ENCODE measurements around the gene FAM174B.

The FAM174B gene

GRCh38 chr15:92655178-92655995, at the start of gene FAM174B:
Gene FAM174B, minus strand, starts transcription at chr15:92655775.
- peak in 19 of 58 donors; percentile 11 to 55 (median 27) for DNase-seq

- no peak for DNase-seq
Measured at GRCh38 chr15:92696096-92696495, 40.5 kb upstream of the FAM174B start.

- peak in 10 of 58 donors; percentile 3 to 16 (median 8) for DNase-seq
Measured at GRCh38 chr15:92693691-92694331, 38.2 kb upstream of the FAM174B start.

- DNase-seq, result no peak
Measured at GRCh38 chr15:92690395-92690794, 34.8 kb upstream of the FAM174B start.

- DNase-seq, result no peak
Measured at GRCh38 chr15:92687746-92688145, 32.2 kb upstream of the FAM174B start.

- DNase-seq, result no peak
Measured at GRCh38 chr15:92687195-92687602, 31.6 kb upstream of the FAM174B start.

GRCh38 chr15:92683511-92683834, 27.9 kb upstream of the FAM174B start:
- peak in 33 of 58 donors; percentile 4 to 72 (median 18) for DNase-seq

- DNase-seq, result no peak
Measured at GRCh38 chr15:92682741-92683510, 27.4 kb upstream of the FAM174B start.

- DNase-seq, result no peak
Measured at GRCh38 chr15:92681141-92681631, 25.6 kb upstream of the FAM174B start.

GRCh38 chr15:92677999-92678398, 22.4 kb upstream of the FAM174B start:
- no peak for DNase-seq

- no peak for DNase-seq
Measured at GRCh38 chr15:92676561-92676960, 21.0 kb upstream of the FAM174B start.

GRCh38 chr15:92675485-92675884, 19.9 kb upstream of the FAM174B start:
- DNase-seq, result no peak

- DNase-seq, result no peak
Measured at GRCh38 chr15:92674347-92674746, 18.8 kb upstream of the FAM174B start.

- no peak for DNase-seq
Measured at GRCh38 chr15:92672102-92672501, 16.5 kb upstream of the FAM174B start.

- DNase-seq, result no peak
Measured at GRCh38 chr15:92671406-92671805, 15.8 kb upstream of the FAM174B start.

GRCh38 chr15:92670621-92671020, 15.0 kb upstream of the FAM174B start:
- DNase-seq, result no peak

GRCh38 chr15:92669432-92669831, 13.9 kb upstream of the FAM174B start:
- DNase-seq, result no peak

- no peak for DNase-seq
Measured at GRCh38 chr15:92668620-92669019, 13.0 kb upstream of the FAM174B start.

- no peak for DNase-seq
Measured at GRCh38 chr15:92667970-92668485, 12.5 kb upstream of the FAM174B start.

GRCh38 chr15:92667287-92667904, 11.8 kb upstream of the FAM174B start:
- no peak for DNase-seq

GRCh38 chr15:92666780-92667179, 11.2 kb upstream of the FAM174B start:
- DNase-seq, result no peak

Data from anterior cingulate cortex (tissue), 58 donors.